Activated CD4-positive, alpha-beta memory T cell treated with anti-CD3 and anti-CD28 coated beads for 36 hours (primary cell): ENCODE results near the gene XPNPEP2. TPM values are rescaled to one million over a fixed set of nuclear protein-coding genes. Genes with fewer than 3 reads are reported as not detected.
A peak's percentile ranks its signal among the peaks of the same experiment; 100 is the strongest.
"Not testable (repeated sequence)": the region's sequence is repeated elsewhere in the genome, so short reads cannot be mapped to it uniquely, and the experiment has no call there.

Experiments used
- CTCF ChIA-PET: fragments of 350-600 bp; sonication (Branson Sonifier 250); formaldehyde crosslinking; loops from one replicate; lab custom pipeline; 2021; ENCODE audit warnings: antibody characterized with exemption, inconsistent platforms; lab: Charles Lee
- POLR2A ChIA-PET: fragments of 350-600 bp; sonication (Branson Sonifier 250); formaldehyde crosslinking; loops from one replicate; lab custom pipeline; 2021; ENCODE audit warnings: antibody characterized with exemption; lab: Charles Lee
- DNase-seq: peaks from one replicate; pipeline ENCODE4 v3.0.0-alpha.2; 2020
- H3K27ac Mint-ChIP-seq: one replicate; pipeline ENCODE4 v1.8.0; 2021; ENCODE audit warnings: mixed read lengths
- H3K27me3 Mint-ChIP-seq: one replicate; pipeline ENCODE4 v1.8.0; 2021; ENCODE audit warnings: mixed read lengths
- H3K36me3 Mint-ChIP-seq: one replicate; pipeline ENCODE4 v1.8.0; 2021; ENCODE audit warnings: mixed read lengths
- H3K4me1 Mint-ChIP-seq: one replicate; pipeline ENCODE4 v1.8.0; 2021; ENCODE audit warnings: low read depth, mixed read lengths
- H3K4me3 Mint-ChIP-seq: one replicate; pipeline ENCODE4 v1.8.0; 2021; ENCODE audit warnings: mild to moderate bottlenecking, mixed read lengths
- H3K9me3 Mint-ChIP-seq: one replicate; pipeline ENCODE4 v1.8.0; 2021; ENCODE audit warnings: mixed read lengths
- intact Hi-C: fragments of 100-400 bp; cut with micrococcal nuclease; formaldehyde crosslinking; loops from one replicate; pipeline ENCODE4 v1.15.1; 2023
- total RNA-seq, 2 experiments: library from RNA; stranded (reverse); gene quantifications; one replicate each; pipeline ENCODE4 v1.2.3, GENCODE V29; 2021

Gene XPNPEP2
- total RNA-seq, 2 experiments from 2014 or later, result 0.80 to 0.93 TPM

GRCh38 chrX:129741880-129742758 lies 3.3 kb downstream of the XPNPEP2 start:
- POLR2A ChIA-PET, result no interaction called here
- DNase-seq, result no peak
- no peaks in the 10 kb centered on the region for H3K27me3 Mint-ChIP-seq
- intact Hi-C loops, result no loop called here
- peaks cover 35% of the 10 kb centered on the region for H3K4me1 Mint-ChIP-seq
- CTCF ChIA-PET, result no interaction called here
- H3K36me3 Mint-ChIP-seq, result no peaks in the 10 kb centered on the region
- no peak overlapping the region for H3K27ac Mint-ChIP-seq
- H3K4me3 Mint-ChIP-seq, result no peak overlapping the region
- H3K9me3 Mint-ChIP-seq, result no peaks in the 10 kb centered on the region

GRCh38 chrX:129742759-129743152 lies 4.0 kb downstream of the XPNPEP2 start:
- POLR2A ChIA-PET, DNase-seq, H3K27ac Mint-ChIP-seq, H3K9me3 Mint-ChIP-seq, H3K36me3 Mint-ChIP-seq, CTCF ChIA-PET, intact Hi-C loops, H3K27me3 Mint-ChIP-seq, H3K4me3 Mint-ChIP-seq: not testable (repeated sequence)
- H3K4me1 Mint-ChIP-seq, result peaks cover 34% of the 10 kb centered on the region

- intact Hi-C loops, result no loop called here
- Mint-ChIP-seq H3K4me3 (no peak overlapping the region), H3K27ac (peak overlapping the region; percentile 38), H3K36me3 (no peaks in the 10 kb centered on the region), H3K27me3 (no peaks in the 10 kb centered on the region), H3K9me3 (no peaks in the 10 kb centered on the region), H3K4me1 (peaks cover 30% of the 10 kb centered on the region)
- POLR2A ChIA-PET, result interaction anchor here (1.0 kb wide), 1 partner anchor 52 kb away, joined by 3 read pairs; no protein-coding TSS in a partner anchor
- no peak for DNase-seq
- CTCF ChIA-PET, result interaction anchor here (1.0 to 1.5 kb wide), 2 partner anchors 10 to 17 kb away, joined by 4 read pairs; no protein-coding TSS in a partner anchor
These were observed 5.0 kb downstream of the XPNPEP2 start for GRCh38 chrX:129743821-129744220.

- intact Hi-C loops, result no loop called here
- no peak overlapping the region for H3K4me3 Mint-ChIP-seq
- no peak overlapping the region for H3K27ac Mint-ChIP-seq
These were observed 6.1 kb downstream of the XPNPEP2 start for GRCh38 chrX:129744861-129745321.

GRCh38 chrX:129746557-129747470 lies 8.0 kb downstream of the XPNPEP2 start:
- no peaks in the 10 kb centered on the region for H3K9me3 Mint-ChIP-seq
- H3K27me3 Mint-ChIP-seq, result no peaks in the 10 kb centered on the region
- DNase-seq, result no peak
- peaks cover 30% of the 10 kb centered on the region for H3K4me1 Mint-ChIP-seq
- intact Hi-C loops, result no loop called here
- POLR2A ChIA-PET, result no interaction called here
- CTCF ChIA-PET, result interaction anchor here (2.0 kb wide), 1 partner anchor 10 kb away, joined by 6 read pairs; no protein-coding TSS in a partner anchor
- H3K27ac Mint-ChIP-seq, result no peak overlapping the region
- no peaks in the 10 kb centered on the region for H3K36me3 Mint-ChIP-seq
- no peak overlapping the region for H3K4me3 Mint-ChIP-seq

More at GRCh38 chrX:129744861-129745321, 6.1 kb downstream of the XPNPEP2 start:
- H3K9me3 Mint-ChIP-seq, result no peaks in the 10 kb centered on the region
- CTCF ChIA-PET, result interaction anchor here (1.0 to 1.5 kb wide), 3 partner anchors 8 to 18 kb away, joined by 3 to 4 read pairs (median 4); no protein-coding TSS in a partner anchor
- no peaks in the 10 kb centered on the region for H3K36me3 Mint-ChIP-seq
- H3K27me3 Mint-ChIP-seq, result no peaks in the 10 kb centered on the region
- peak; percentile 46 for DNase-seq
- H3K4me1 Mint-ChIP-seq, result peaks cover 30% of the 10 kb centered on the region
- POLR2A ChIA-PET, result interaction anchor here (1.0 kb wide), 1 partner anchor 51 kb away, joined by 3 read pairs; no protein-coding TSS in a partner anchor

- ChIA-PET CTCF (interaction anchor here (2.0 kb wide), 1 partner anchor 9 kb away, joined by 6 read pairs; no protein-coding TSS in a partner anchor), POLR2A (no interaction called here)
- no peak for DNase-seq
- no peak overlapping the region for H3K27ac Mint-ChIP-seq
- no peaks in the 10 kb centered on the region for H3K36me3 Mint-ChIP-seq
- no peaks in the 10 kb centered on the region for H3K9me3 Mint-ChIP-seq
- no peaks in the 10 kb centered on the region for H3K27me3 Mint-ChIP-seq
- peaks cover 30% of the 10 kb centered on the region for H3K4me1 Mint-ChIP-seq
- intact Hi-C loops, result no loop called here
- no peak overlapping the region for H3K4me3 Mint-ChIP-seq
These were observed 8.8 kb downstream of the XPNPEP2 start for GRCh38 chrX:129747533-129747932.

GRCh38 chrX:129748305-129748704 lies 9.5 kb downstream of the XPNPEP2 start:
- intact Hi-C loops, result no loop called here
- Mint-ChIP-seq H3K4me3 (no peak overlapping the region), H3K27ac (no peak overlapping the region), H3K9me3 (no peaks in the 10 kb centered on the region), H3K4me1 (peaks cover 26% of the 10 kb centered on the region), H3K36me3 (no peaks in the 10 kb centered on the region), H3K27me3 (no peaks in the 10 kb centered on the region)
- CTCF ChIA-PET, result no interaction called here
- POLR2A ChIA-PET, result no interaction called here
- DNase-seq, result no peak

- H3K27ac Mint-ChIP-seq, result no peak overlapping the region
- H3K9me3 Mint-ChIP-seq, result no peaks in the 10 kb centered on the region
- POLR2A ChIA-PET, result no interaction called here
- no peak overlapping the region for H3K4me3 Mint-ChIP-seq
- H3K36me3 Mint-ChIP-seq, result no peaks in the 10 kb centered on the region
- CTCF ChIA-PET, result no interaction called here
- H3K27me3 Mint-ChIP-seq, result no peaks in the 10 kb centered on the region
- no peak for DNase-seq
- intact Hi-C loops, result no loop called here
- H3K4me1 Mint-ChIP-seq, result peaks cover 21% of the 10 kb centered on the region
These were observed 10.3 kb downstream of the XPNPEP2 start for GRCh38 chrX:129749069-129749468.

- CTCF ChIA-PET, result no interaction called here
- Mint-ChIP-seq H3K36me3 (no peaks in the 10 kb centered on the region), H3K4me3 (no peak overlapping the region), H3K27me3 (no peaks in the 10 kb centered on the region), H3K4me1 (peaks cover 14% of the 10 kb centered on the region), H3K9me3 (no peaks in the 10 kb centered on the region), H3K27ac (no peak overlapping the region)
- intact Hi-C loops, result loop anchor here (10.0 kb wide), 1 partner anchor 146 kb away; no protein-coding TSS in a partner anchor
- DNase-seq, result no peak
- POLR2A ChIA-PET, result no interaction called here
These were observed 12.2 kb downstream of the XPNPEP2 start for GRCh38 chrX:129750971-129751370.

- intact Hi-C loops, result loop anchor here (1.0 to 10.0 kb wide), 2 partner anchors 117 to 150 kb away; no protein-coding TSS in a partner anchor
- ChIA-PET CTCF (interaction anchor here (1.2 to 4.0 kb wide), 8 partner anchors 10 to 117 kb away, joined by 4 to 17 read pairs (median 6); no protein-coding TSS in a partner anchor), POLR2A (no interaction called here)
- H3K9me3 Mint-ChIP-seq, result no peaks in the 10 kb centered on the region
- no peaks in the 10 kb centered on the region for H3K36me3 Mint-ChIP-seq
- peaks cover 39% of the 10 kb centered on the region for H3K4me1 Mint-ChIP-seq
- DNase-seq, result peak; percentile 46
- no peak overlapping the region for H3K4me3 Mint-ChIP-seq
- H3K27ac Mint-ChIP-seq, result no peak overlapping the region
- H3K27me3 Mint-ChIP-seq, result no peaks in the 10 kb centered on the region
These were observed 15.6 kb downstream of the XPNPEP2 start for GRCh38 chrX:129754056-129755024.
